HG03469 (cell line): Measurements from ENCODE around the gene DLX2.

Source experiments
- ATAC-seq: cut with Tn5 transposase; IDR thresholded peaks from one replicate; pipeline ENCODE4 v1.9.1; 2021; ENCODE audit warnings: mild to moderate bottlenecking, moderate library complexity, moderate number of reproducible peaks; ENCODE audit not compliant: unreplicated experiment

Gene DLX2

DNA sequence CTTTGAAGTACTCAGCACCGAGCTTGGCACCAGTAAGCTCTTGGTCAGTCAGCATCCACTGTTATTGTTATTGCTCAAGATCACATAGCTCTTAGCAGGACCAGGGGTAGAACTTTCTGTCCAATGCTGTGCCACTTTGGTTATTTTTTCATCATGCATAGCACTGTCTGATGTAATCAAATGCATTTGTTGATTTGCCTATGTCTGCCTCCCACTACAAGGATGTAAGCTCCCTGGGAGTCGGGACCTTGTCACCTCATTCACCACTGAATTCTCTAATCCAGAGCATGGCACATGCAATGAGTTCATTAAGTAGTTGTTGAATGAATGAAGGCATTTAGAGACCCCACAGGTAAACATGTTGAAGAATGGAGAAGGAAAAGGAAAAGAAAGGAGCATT lies 46.4 kb downstream of the DLX2 start:
- no peak for ATAC-seq

DNA sequence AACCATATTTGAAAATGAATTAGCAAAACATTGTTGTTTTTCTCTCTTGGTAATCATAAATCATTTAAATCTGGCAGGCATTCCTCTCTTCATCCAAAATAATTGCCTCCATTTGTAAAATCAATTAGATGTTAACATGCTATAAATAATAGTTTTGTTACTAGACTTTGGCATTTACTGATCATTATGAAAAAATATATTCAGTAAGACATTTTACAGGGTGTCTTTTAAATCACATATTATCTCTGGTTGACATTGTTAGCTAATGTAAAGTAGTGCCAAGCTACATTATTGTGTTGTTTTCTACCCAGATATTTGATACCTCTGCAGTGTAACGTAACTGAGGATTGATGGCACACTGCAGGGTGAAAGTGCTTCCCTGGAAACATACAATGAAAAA lies 49.2 kb downstream of the DLX2 start:
- ATAC-seq = no peak

DNA sequence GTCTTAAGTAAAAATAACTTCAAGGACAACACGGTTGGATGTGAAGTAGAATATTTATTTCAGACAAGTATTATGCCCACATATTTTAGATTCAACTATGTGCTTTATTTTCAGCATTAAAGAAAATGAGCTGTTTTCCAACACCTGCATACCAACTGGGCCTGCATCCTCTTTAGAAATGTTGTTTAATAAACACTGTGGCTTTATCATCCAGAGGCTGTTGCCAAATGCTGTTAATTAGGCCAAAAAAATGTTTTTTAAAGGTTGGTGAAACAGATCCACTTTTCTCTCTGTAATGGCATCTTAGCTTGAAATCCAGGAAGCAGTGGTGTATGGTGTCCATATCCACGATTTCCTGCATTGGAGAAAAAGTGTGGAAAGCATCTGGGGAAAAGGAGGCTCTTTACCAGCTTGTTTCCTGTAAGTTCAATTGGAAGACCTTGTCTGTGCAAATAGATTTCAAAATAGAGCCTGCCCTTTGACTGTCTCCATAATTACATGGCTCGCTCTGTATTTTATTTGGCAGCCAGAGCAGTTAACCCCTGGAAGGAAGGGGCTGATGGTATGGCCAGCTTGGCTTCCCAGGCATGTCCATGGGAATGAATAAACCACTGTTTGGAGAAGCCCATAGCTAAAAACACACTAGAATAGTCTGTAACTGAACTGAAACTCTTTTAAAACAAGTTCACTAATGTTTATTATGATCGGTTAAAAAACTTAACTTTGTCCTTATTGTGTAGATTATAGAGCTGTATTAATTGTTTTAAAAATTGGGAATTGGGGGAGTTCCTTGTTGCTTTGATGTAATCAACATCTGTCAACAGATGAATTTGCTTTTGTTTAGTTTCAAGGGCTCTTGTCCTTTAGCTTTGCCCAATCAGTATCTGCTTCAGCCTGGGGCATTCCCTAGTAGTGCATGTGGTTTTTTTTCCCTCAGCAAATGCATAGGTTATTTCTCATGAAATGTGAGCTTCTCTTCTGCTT lies 50.4 kb downstream of the DLX2 start:
- no peak for ATAC-seq

DNA sequence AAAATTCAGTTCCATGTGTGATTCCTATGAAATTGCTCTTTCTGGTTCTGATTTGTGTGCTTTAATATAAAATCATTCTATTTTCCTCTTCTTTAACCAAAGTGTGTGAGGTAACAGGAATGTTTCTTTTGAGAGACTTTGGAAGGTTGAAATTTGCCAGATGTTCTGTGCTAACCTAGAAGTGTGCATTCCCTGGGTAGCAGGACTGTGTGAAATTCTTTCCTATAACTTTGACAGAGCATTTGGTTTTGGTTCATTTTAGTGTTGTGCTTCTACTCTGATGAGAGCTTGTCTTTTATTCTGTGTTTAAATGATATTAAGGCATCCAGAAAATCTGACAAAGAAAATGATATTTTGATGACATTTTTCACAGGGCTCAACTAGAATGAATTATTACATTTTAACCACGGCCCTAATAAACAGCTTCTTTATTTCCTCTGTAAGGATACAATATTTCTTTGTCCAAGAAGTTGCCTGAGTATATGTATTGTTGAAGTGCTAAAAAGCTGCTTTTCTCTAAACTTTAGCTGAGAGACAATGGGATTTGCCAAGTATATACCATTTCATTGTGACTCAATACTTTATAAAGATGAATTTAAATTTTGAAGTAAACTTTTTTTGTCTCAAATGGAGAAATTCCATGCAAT lies 52.1 kb downstream of the DLX2 start:
- no peak for ATAC-seq

DNA sequence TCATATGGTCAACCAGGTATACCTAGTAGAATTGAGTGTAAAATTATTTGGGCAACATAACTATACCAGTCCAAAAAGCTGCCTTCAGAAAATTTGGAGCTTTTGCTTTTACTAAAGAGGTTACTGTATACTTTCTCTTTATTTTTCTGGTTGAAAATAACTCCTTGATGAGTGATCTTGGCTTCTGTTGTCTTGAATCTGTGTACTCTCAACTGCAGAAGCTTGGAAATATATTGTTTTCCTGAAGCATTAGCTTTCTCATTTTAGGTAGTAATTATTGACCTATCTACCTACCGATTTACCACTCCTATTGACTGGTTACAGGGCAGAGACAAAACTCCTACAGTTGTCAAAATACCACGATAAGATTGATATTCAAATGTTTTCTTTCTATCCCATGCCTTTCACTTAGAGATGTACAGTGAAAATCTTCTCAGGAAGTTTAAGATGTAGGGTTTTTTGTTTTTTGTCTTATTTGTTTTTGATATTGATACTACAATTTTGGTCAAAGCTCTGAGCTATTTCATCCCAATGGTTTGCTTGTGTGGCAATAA lies 53.1 kb downstream of the DLX2 start:
- ATAC-seq = no peak
